ENCODE measurements around the gene NDUFA7. TPM values are rescaled to one million over a fixed set of nuclear protein-coding genes. Genes with fewer than 3 reads are reported as not detected.

The NDUFA7 gene
- total and polyA plus RNA-seq, 2 donors (not counting 1 experiment from before 2014, with no cell fraction given) = 28.6 to 71.7 TPM

DNA sequence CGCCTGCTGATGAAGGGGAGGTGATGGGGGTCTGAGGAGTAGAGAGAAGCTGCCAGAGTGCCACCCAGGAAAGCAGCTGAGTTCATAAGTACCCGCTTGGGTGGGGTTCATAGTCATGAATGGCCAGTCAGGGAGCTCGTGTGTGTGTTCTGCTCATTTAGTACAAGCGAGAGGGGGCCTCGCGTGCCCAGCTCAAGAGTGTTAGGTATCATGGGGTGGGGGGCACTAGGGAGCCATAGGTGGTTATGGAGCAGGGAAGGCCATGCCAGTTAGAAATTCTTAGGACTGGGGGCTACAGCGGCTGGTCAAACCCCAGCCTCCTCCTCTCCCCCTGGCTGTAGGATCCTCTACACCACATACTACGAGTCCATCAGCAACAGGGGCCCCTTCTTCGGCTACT is 59.8 kb downstream of the NDUFA7 start:
- POLR2A ChIA-PET = no interaction called here
- 100% methylated on average over 8 of the region's 9 CpGs for WGBS (ENCODE audit: insufficient coverage)
- no peak overlapping the region for H3K27ac Mint-ChIP-seq

More for the DNA sequence above, 59.8 kb downstream of the NDUFA7 start:
- Mint-ChIP-seq H3K27me3 (no peaks in the 10 kb centered on the region), H3K9me3 (ENCODE audit: insufficient read depth) (no peaks in the 10 kb centered on the region), H3K4me3 (no peak overlapping the region), H3K4me1 (no peaks in the 10 kb centered on the region)
- TF ChIP-seq, protein P1, sequence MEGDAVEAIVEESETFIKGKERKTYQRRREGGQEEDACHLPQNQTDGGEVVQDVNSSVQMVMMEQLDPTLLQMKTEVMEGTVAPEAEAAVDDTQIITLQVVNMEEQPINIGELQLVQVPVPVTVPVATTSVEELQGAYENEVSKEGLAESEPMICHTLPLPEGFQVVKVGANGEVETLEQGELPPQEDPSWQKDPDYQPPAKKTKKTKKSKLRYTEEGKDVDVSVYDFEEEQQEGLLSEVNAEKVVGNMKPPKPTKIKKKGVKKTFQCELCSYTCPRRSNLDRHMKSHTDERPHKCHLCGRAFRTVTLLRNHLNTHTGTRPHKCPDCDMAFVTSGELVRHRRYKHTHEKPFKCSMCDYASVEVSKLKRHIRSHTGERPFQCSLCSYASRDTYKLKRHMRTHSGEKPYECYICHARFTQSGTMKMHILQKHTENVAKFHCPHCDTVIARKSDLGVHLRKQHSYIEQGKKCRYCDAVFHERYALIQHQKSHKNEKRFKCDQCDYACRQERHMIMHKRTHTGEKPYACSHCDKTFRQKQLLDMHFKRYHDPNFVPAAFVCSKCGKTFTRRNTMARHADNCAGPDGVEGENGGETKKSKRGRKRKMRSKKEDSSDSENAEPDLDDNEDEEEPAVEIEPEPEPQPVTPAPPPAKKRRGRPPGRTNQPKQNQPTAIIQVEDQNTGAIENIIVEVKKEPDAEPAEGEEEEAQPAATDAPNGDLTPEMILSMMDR (IDR thresholded peaks at IDR 0.05) = no peak
- no peak for TF ChIP-seq EZH2 (IDR thresholded peaks at IDR 0.05; ENCODE audit: borderline replicate concordance, insufficient read depth, low read depth, low read length, poor library complexity, severe bottlenecking)
- DNase-seq (no peak), ATAC-seq (ENCODE audit: low read depth) (no peak)
- Histone ChIP-seq H3K4me3 (ENCODE audit: control extremely low read depth in 1 of 5, extremely low read depth in 1 of 5, insufficient read depth in 1 of 5, low read depth in 2 of 5, low read length in 4 of 5) (no peak overlapping the region), H3K4me1 (ENCODE audit: control insufficient read depth in 2 of 2, insufficient read depth in 2 of 2, low read length in 2 of 2) (no peaks in the 10 kb centered on the region), H3K27ac (ENCODE audit: low read length in 2 of 2) (no peak overlapping the region), H3K9me3 (ENCODE audit: control extremely low read depth in 1 of 3, control insufficient read depth in 2 of 3, insufficient read depth in 1 of 3, low read length in 2 of 3) (no peaks in the 10 kb centered on the region), H3K27me3 (replicated peaks in 1 of 4; ENCODE audit: control extremely low read depth in 1 of 4, control insufficient read depth in 3 of 4, insufficient read depth in 4 of 4, low read length in 3 of 4) (no peaks in the 10 kb centered on the region), H3K4me2 (replicated peaks; ENCODE audit: low read depth, low read length, poor library complexity, severe bottlenecking) (no peak overlapping the region), H4K20me1 (ENCODE audit: control insufficient read depth, insufficient read depth, low read length, poor library complexity, severe bottlenecking) (peaks cover 2% of the 10 kb centered on the region), H3K79me2 (ENCODE audit: control insufficient read depth, insufficient read depth, low read length) (no peaks in the 10 kb centered on the region), H3K36me3 (replicated peaks in 1 of 2; ENCODE audit: control extremely low read depth in 1 of 2, control insufficient read depth in 1 of 2, extremely low read depth in 1 of 2, insufficient read depth in 2 of 2, low read length in 1 of 2) (peaks cover 2 to 36% of the 10 kb centered on the region in 2 experiments), H3K9ac (ENCODE audit: low read length) (no peak overlapping the region), H2AFZ (ENCODE audit: insufficient read depth, low read depth, low read length, poor library complexity, severe bottlenecking) (no peak overlapping the region)
- intact Hi-C loops (cut with micrococcal nuclease) = no loop called here
- CTCF ChIA-PET = no interaction called here

Other genes with a start within 250 kb of the NDUFA7 start
- gene FBN3, start 171.8 kb downstream of the NDUFA7 start, total RNA-seq = not detected in 2 replicates
- gene FBN3, start 171.8 kb downstream of the NDUFA7 start, polyA plus RNA-seq = not detected in 2 replicates
- 125 and 146 TPM in 2 replicates for gene CERS4, start 112.0 kb downstream of the NDUFA7 start, total RNA-seq
- gene CERS4, start 112.0 kb downstream of the NDUFA7 start, polyA plus RNA-seq = 98.2 and 104 TPM in 2 replicates
- 28.7 and 30.5 TPM in 2 replicates for gene CD320, start 13.0 kb downstream of the NDUFA7 start, total RNA-seq
- 22.2 and 32.6 TPM in 2 replicates for gene CD320, start 13.0 kb downstream of the NDUFA7 start, polyA plus RNA-seq
- gene RPS28, start 121 bp upstream of the NDUFA7 start, total RNA-seq = 2,435 and 2,579 TPM in 2 replicates
- gene RPS28, start 121 bp upstream of the NDUFA7 start, polyA plus RNA-seq = 830 and 1,800 TPM in 2 replicates
- 0.27 TPM in 1 of 2 replicates, not detected in the other for gene KANK3, start 21.9 kb upstream of the NDUFA7 start, total RNA-seq
- 0.34 and 0.35 TPM in 2 replicates for gene KANK3, start 21.9 kb upstream of the NDUFA7 start, polyA plus RNA-seq
- not detected in 2 replicates for gene ANGPTL4, start 42.8 kb upstream of the NDUFA7 start, total RNA-seq
- not detected in 2 replicates for gene ANGPTL4, start 42.8 kb upstream of the NDUFA7 start, polyA plus RNA-seq
- 126 and 130 TPM in 2 replicates for gene RAB11B, start 69.0 kb upstream of the NDUFA7 start, total RNA-seq
- 165 and 190 TPM in 2 replicates for gene RAB11B, start 69.0 kb upstream of the NDUFA7 start, polyA plus RNA-seq
- gene MARCHF2, start 91.9 kb upstream of the NDUFA7 start, total RNA-seq = 22.9 and 24.8 TPM in 2 replicates
- gene MARCHF2, start 91.9 kb upstream of the NDUFA7 start, polyA plus RNA-seq = 50.5 and 52.6 TPM in 2 replicates
- 207 and 221 TPM in 2 replicates for gene HNRNPM, start 123.6 kb upstream of the NDUFA7 start, total RNA-seq
- gene HNRNPM, start 123.6 kb upstream of the NDUFA7 start, polyA plus RNA-seq = 137 and 229 TPM in 2 replicates
- gene PRAM1, start 181.3 kb upstream of the NDUFA7 start, total RNA-seq = 0.91 and 1.2 TPM in 2 replicates
- 1.5 and 1.7 TPM in 2 replicates for gene PRAM1, start 181.3 kb upstream of the NDUFA7 start, polyA plus RNA-seq
- gene ZNF414, start 192.8 kb upstream of the NDUFA7 start, total RNA-seq = 40.7 and 43.8 TPM in 2 replicates
- 35.0 and 52.0 TPM in 2 replicates for gene ZNF414, start 192.8 kb upstream of the NDUFA7 start, polyA plus RNA-seq